Lower leg skin (tissue), 4 donors: ENCODE data around the gene CASP4. TPM values are rescaled to one million over a fixed set of nuclear protein-coding genes. Genes with fewer than 3 reads are reported as not detected.
"Not testable (repeated sequence)": the region's sequence is repeated elsewhere in the genome, so short reads cannot be mapped to it uniquely, and the experiment has no call there.

Experiments
- DNase-seq, 2 donors: peaks; one replicate each; pipeline ENCODE4 v3.0.0-alpha.2; 2019; ENCODE audit warnings: low spot score in 2 of 2
- H3K4me3 ChIP-seq: fragments of 200-600 bp; sonication (generic); 2 replicates; pipeline ENCODE4 v1.5.1; 2017; ENCODE audit warnings: mild to moderate bottlenecking, low read depth; ENCODE audit not compliant: poor library complexity, severe bottlenecking
- POLR2A ChIP-seq, 2 donors: fragments of 450-650 bp; IDR thresholded peaks; one replicate each; pipeline ENCODE4 v1.6.1; 2016 to 2017; ENCODE audit warnings: antibody characterized with exemption in 2 of 2, mild to moderate bottlenecking in 1 of 2, moderate library complexity in 1 of 2
- WGBS, 2 donors: methylation state at CpG; one replicate each; pipeline ENCODE4 v1.1.5; 2018; 5-methylcytosine and 5-hydroxymethylcytosine counted together
- intact Hi-C: fragments of 100-400 bp; cut with DNase I; formaldehyde crosslinking; loops from one replicate; pipeline ENCODE4 v1.15.0; 2023; ENCODE audit warnings: low total_unique reads
- total RNA-seq, 4 donors: library from RNA; depleted of rRNA; stranded (reverse); fragments of >200 nt; gene quantifications; one replicate each; pipeline ENCODE4 v1.1.0, GENCODE V29; 2016
- TF ChIP-seq, protein P1 (sequence below), 3 donors: fragments of 450-650 bp; IDR thresholded peaks; one replicate each; pipeline ENCODE4 v1.5.1; 2016; ENCODE audit warnings: antibody characterized with exemption in 3 of 3, mild to moderate bottlenecking in 3 of 3, moderate library complexity in 2 of 3

CASP4 gene
- total RNA-seq, 4 donors from 2014 or later = 86.3 to 124 (median 110) TPM

DNA sequence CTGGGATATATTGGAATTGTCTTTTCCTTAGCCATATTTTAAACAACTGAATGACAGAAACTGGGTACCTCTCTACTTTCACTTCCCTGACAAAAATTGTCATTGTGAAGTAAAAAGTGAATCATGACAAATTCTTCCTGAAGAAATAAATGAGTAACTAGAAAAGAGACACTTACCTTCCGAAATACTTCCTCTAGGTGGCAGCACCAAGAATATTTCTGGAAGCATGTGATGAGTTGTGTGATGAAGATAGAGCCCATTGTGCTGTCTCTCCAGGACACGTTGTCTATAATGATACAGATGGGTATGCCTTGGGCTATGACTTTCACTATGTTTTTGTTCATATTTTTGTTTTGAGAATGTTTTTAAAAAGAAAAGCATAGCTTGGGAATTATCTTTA lies 21.5 kb downstream of the CASP4 start:
- TF ChIP-seq, protein P1, sequence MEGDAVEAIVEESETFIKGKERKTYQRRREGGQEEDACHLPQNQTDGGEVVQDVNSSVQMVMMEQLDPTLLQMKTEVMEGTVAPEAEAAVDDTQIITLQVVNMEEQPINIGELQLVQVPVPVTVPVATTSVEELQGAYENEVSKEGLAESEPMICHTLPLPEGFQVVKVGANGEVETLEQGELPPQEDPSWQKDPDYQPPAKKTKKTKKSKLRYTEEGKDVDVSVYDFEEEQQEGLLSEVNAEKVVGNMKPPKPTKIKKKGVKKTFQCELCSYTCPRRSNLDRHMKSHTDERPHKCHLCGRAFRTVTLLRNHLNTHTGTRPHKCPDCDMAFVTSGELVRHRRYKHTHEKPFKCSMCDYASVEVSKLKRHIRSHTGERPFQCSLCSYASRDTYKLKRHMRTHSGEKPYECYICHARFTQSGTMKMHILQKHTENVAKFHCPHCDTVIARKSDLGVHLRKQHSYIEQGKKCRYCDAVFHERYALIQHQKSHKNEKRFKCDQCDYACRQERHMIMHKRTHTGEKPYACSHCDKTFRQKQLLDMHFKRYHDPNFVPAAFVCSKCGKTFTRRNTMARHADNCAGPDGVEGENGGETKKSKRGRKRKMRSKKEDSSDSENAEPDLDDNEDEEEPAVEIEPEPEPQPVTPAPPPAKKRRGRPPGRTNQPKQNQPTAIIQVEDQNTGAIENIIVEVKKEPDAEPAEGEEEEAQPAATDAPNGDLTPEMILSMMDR (IDR thresholded peaks at IDR 0.05) = no peak
- no peak for TF ChIP-seq POLR2A (IDR thresholded peaks at IDR 0.05)
- WGBS, 2 donors = 8 to 12% methylated on average over 2 of the region's 2 CpGs
- no peak for DNase-seq
- intact Hi-C loops = no loop called here
- H3K4me3 ChIP-seq = no peak overlapping the region

DNA sequence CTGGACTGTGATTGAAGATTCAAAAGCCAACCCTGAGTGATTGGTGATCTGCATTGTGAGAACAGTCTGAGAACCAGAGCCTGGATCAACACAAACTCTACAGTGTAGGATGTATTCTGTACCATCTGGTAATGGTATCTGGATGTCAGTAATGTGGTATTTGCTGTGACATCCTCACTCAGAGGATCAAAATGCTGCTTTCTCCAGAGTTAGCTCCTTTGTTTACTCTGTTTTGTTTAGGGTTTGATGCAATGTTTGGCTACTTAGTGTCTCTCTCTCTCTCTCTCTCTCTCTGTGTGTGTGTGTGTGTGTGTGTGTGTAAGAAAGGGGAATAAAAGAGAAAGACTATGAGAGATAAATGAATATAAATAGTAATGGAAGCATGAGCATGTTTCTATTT lies 24.3 kb downstream of the CASP4 start:
- H3K4me3 ChIP-seq = no peak overlapping the region
- TF ChIP-seq, protein P1 (IDR thresholded peaks at IDR 0.05) = no peak
- no peak for TF ChIP-seq POLR2A (IDR thresholded peaks at IDR 0.05)
- intact Hi-C loops = no loop called here
- no peak for DNase-seq

DNA sequence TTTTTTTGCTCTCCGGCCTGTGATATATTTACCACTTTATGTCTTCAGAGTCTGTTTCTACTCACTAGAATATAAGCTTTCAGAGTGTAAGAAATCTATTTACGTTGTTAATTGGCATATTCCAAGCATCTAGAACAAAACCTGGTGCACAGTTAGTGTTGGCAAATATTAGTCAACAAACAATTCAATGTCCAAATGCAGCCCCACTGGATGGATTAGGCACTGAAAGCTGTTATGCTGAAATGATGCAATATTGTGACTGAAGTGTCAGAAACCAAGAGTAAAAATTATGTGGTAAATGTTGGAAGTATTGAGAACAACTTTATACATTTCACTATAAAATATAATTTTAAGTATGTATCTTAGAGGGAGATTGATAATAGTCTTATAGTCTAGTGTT lies 24.8 kb downstream of the CASP4 start:
- TF ChIP-seq, protein P1 (IDR thresholded peaks at IDR 0.05) = no peak
- TF ChIP-seq POLR2A (IDR thresholded peaks at IDR 0.05) = no peak
- intact Hi-C loops = no loop called here
- no peak for DNase-seq
- H3K4me3 ChIP-seq = no peak overlapping the region
- 40 to 47% methylated on average over 2 of the region's 2 CpGs for WGBS, 2 donors

DNA sequence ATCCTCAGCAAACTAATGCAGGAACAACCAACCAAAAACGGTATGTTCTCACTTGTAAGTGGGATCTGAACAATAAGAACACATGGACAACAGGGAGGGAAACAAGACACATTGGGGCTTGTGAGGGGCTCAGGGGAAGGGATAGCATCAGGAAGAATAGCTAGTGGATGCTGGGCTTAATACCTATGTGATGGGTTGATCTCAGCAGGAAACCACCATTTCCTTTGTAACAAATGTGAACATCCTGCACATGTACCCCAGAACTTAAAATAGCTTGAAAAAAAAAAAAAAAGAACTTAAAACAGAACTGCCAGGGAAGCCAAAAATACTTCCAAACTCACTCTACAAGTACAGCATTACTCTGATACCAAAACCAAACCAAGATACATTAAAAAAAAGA lies 33.8 kb downstream of the CASP4 start:
- 43 to 48% methylated on average over 1 of the region's 1 CpG for WGBS, 2 donors
- no peak overlapping the region for H3K4me3 ChIP-seq
- TF ChIP-seq, protein P1 (IDR thresholded peaks at IDR 0.05) = no peak
- no peak for TF ChIP-seq POLR2A (IDR thresholded peaks at IDR 0.05)
- intact Hi-C loops = no loop called here
- DNase-seq = no peak

DNA sequence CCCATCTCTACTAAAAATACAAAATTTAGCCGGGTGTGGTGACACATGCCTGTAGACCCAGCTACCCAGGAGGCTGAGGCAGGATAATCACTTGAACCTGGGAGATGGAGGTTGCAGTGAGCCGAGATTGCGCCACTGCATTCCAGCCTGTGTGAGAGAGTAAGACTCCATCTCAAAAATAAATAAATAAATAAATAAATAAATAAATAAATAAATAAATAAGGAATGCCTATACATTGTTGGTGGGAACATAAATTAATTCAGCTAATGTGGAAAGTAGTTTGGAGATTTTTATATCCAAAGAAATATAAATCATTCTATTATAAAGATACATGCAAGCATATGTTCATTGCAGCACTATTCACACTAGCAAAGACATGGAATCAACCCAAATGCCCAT lies 34.3 kb downstream of the CASP4 start:
- WGBS, 2 donors = 96% methylated on average over 3 of the region's 3 CpGs
- DNase-seq, intact Hi-C loops, H3K4me3 ChIP-seq: not testable (repeated sequence)

DNA sequence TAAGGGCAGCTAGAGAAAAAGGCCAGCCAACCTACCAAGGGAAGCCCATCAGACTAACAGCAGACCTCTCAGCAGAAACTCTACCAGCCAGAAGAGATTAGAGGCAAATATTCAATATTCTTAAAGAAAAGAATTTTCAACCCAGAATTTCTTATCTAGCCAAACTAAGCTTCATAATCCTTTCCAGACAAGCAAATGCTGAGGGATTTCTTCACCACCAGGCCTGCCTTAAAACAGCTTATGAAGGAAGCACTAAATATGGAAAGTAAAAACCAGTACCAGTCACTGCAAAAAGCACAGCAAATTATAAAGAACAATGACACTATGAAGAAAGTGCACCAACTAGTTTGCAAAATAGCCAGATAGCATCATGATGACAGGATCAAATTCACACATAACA lies 39.6 kb downstream of the CASP4 start:
- intact Hi-C loops = no loop called here
- DNase-seq = no peak
- TF ChIP-seq POLR2A (IDR thresholded peaks at IDR 0.05) = no peak
- TF ChIP-seq, protein P1 (IDR thresholded peaks at IDR 0.05) = no peak
- no peak overlapping the region for H3K4me3 ChIP-seq
